Measurements from ENCODE around the gene TMEM101. TPM values are rescaled to one million over a fixed set of nuclear protein-coding genes. Genes with fewer than 3 reads are reported as not detected.

TMEM101 gene
- total RNA-seq, result 69.4 and 95.0 TPM in 2 replicates

GRCh38 chr17:44014437-44015172, at the start of gene TMEM101:
Gene TMEM101 (minus strand): TSS chr17:44014963. CDS start chr17:44014952, 11 bp downstream.

GRCh38 chr17:44004077-44004760, 10.5 kb downstream of the TMEM101 start, which contains the start of gene NAGS:
Gene NAGS (plus strand): TSS chr17:44004622. CDS start chr17:44004664, 42 bp downstream.

Other genes starting within 250 kb of the TMEM101 start
- gene DUSP3, start 236.0 kb downstream of the TMEM101 start, total RNA-seq, result 52.0 and 73.6 TPM in 2 replicates
- under 0.01 TPM in 2 replicates for gene CFAP97D1, start 234.5 kb downstream of the TMEM101 start, total RNA-seq
- gene MPP3, start 181.8 kb downstream of the TMEM101 start, total RNA-seq, result 9.2 and 11.6 TPM in 2 replicates
- gene CD300LG, start 167.8 kb downstream of the TMEM101 start, total RNA-seq, result not detected in 2 replicates
- gene MPP2, start 107.4 kb downstream of the TMEM101 start, total RNA-seq, result 2.9 and 4.5 TPM in 2 replicates
- not detected in 2 replicates for gene PPY, start 72.5 kb downstream of the TMEM101 start, total RNA-seq
- not detected in 2 replicates for gene PYY, start 61.0 kb downstream of the TMEM101 start, total RNA-seq
- 0.96 and 2.5 TPM in 2 replicates for gene NAGS, start 10.3 kb downstream of the TMEM101 start, total RNA-seq
- gene LSM12, start 51.7 kb upstream of the TMEM101 start, total RNA-seq, result 36.9 and 50.4 TPM in 2 replicates
- 12.7 and 17.4 TPM in 2 replicates for gene G6PC3, start 55.8 kb upstream of the TMEM101 start, total RNA-seq
- 24.2 and 56.7 TPM in 2 replicates for gene HDAC5, start 108.7 kb upstream of the TMEM101 start, total RNA-seq
- gene HROB, start 127.0 kb upstream of the TMEM101 start, total RNA-seq, result 1.1 and 3.6 TPM in 2 replicates
- under 0.01 TPM in 2 replicates for gene ASB16, start 155.7 kb upstream of the TMEM101 start, total RNA-seq
- gene TMUB2, start 172.0 kb upstream of the TMEM101 start, total RNA-seq, result 25.5 and 28.8 TPM in 2 replicates
- 32.1 and 40.5 TPM in 2 replicates for gene ATXN7L3, start 184.9 kb upstream of the TMEM101 start, total RNA-seq
- gene UBTF, start 204.7 kb upstream of the TMEM101 start, total RNA-seq, result 31.3 and 58.1 TPM in 2 replicates